GM21576 (cell line): ENCODE data around the gene GAREM1.
A peak's percentile ranks its signal among the peaks of the same experiment; 100 is the strongest.
"Not testable (repeated sequence)": the region's sequence is repeated elsewhere in the genome, so short reads cannot be mapped to it uniquely, and the experiment has no call there.

Experiments
- ATAC-seq: cut with Tn5 transposase; IDR thresholded peaks from one replicate; pipeline ENCODE4 v1.9.1; 2021; ENCODE audit warnings: mild to moderate bottlenecking, moderate library complexity; ENCODE audit not compliant: unreplicated experiment

Gene GAREM1

GRCh38 chr18:32298171-32298667, 172.5 kb downstream of the GAREM1 start:
- no peak for ATAC-seq

- ATAC-seq: no peak
These were observed 173.0 kb downstream of the GAREM1 start for GRCh38 chr18:32297579-32298170.

- no peak for ATAC-seq
These were observed 173.8 kb downstream of the GAREM1 start for GRCh38 chr18:32296851-32297250.

GRCh38 chr18:32295604-32296003, 175.1 kb downstream of the GAREM1 start:
- no peak for ATAC-seq

GRCh38 chr18:32293107-32293506, 177.6 kb downstream of the GAREM1 start:
- no peak for ATAC-seq

GRCh38 chr18:32291623-32292022, 179.1 kb downstream of the GAREM1 start:
- ATAC-seq: not testable (repeated sequence)

- ATAC-seq: no peak
These were observed 179.9 kb downstream of the GAREM1 start for GRCh38 chr18:32290810-32291209.

- ATAC-seq: peak; percentile 75
These were observed 181.1 kb downstream of the GAREM1 start for GRCh38 chr18:32289483-32290075.

GRCh38 chr18:32287873-32288272, 182.8 kb downstream of the GAREM1 start:
- ATAC-seq: no peak

GRCh38 chr18:32287249-32287648, 183.4 kb downstream of the GAREM1 start:
- ATAC-seq: no peak

- no peak for ATAC-seq
These were observed 183.9 kb downstream of the GAREM1 start for GRCh38 chr18:32286749-32287148.

- no peak for ATAC-seq
These were observed 186.4 kb downstream of the GAREM1 start for GRCh38 chr18:32284284-32284683.

- no peak for ATAC-seq
These were observed 189.8 kb downstream of the GAREM1 start for GRCh38 chr18:32280911-32281310.

- no peak for ATAC-seq
These were observed 190.4 kb downstream of the GAREM1 start for GRCh38 chr18:32280188-32280783.

GRCh38 chr18:32278177-32278799, 192.4 kb downstream of the GAREM1 start:
- ATAC-seq: no peak

GRCh38 chr18:32277549-32277948, 193.1 kb downstream of the GAREM1 start:
- no peak for ATAC-seq

GRCh38 chr18:32276906-32277305, 193.8 kb downstream of the GAREM1 start:
- no peak for ATAC-seq

GRCh38 chr18:32276256-32276655, 194.4 kb downstream of the GAREM1 start:
- ATAC-seq: no peak

GRCh38 chr18:32275221-32275620, 195.5 kb downstream of the GAREM1 start:
- ATAC-seq: no peak

GRCh38 chr18:32274307-32274706, 196.4 kb downstream of the GAREM1 start:
- ATAC-seq: no peak

- peak; percentile 76 for ATAC-seq
These were observed 198.9 kb downstream of the GAREM1 start for GRCh38 chr18:32271672-32272208.

- ATAC-seq: no peak
These were observed 200.3 kb downstream of the GAREM1 start for GRCh38 chr18:32270341-32270740.
